ENCODE results near the gene ZNF789.

The ZNF789 gene

GRCh38 chr7:99521399-99521798, 48.7 kb downstream of the ZNF789 start:
- TF ChIP-seq, protein P1, sequence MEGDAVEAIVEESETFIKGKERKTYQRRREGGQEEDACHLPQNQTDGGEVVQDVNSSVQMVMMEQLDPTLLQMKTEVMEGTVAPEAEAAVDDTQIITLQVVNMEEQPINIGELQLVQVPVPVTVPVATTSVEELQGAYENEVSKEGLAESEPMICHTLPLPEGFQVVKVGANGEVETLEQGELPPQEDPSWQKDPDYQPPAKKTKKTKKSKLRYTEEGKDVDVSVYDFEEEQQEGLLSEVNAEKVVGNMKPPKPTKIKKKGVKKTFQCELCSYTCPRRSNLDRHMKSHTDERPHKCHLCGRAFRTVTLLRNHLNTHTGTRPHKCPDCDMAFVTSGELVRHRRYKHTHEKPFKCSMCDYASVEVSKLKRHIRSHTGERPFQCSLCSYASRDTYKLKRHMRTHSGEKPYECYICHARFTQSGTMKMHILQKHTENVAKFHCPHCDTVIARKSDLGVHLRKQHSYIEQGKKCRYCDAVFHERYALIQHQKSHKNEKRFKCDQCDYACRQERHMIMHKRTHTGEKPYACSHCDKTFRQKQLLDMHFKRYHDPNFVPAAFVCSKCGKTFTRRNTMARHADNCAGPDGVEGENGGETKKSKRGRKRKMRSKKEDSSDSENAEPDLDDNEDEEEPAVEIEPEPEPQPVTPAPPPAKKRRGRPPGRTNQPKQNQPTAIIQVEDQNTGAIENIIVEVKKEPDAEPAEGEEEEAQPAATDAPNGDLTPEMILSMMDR (IDR thresholded peaks at IDR 0.05; ENCODE audit: low read depth, low read length): no peak
- Histone ChIP-seq H3K27ac (no peak overlapping the region), H3K9me3 (ENCODE audit: severe bottlenecking) (no peaks in the 10 kb centered on the region), H3K4me3 (ENCODE audit: low read depth, low read length) (no peak overlapping the region), H3K36me3 (peaks cover 32% of the 10 kb centered on the region), H3K27me3 (ENCODE audit: insufficient read depth, low read depth, severe bottlenecking) (no peaks in the 10 kb centered on the region)
- no peak for DNase-seq

GRCh38 chr7:99525713-99526440, 53.2 kb downstream of the ZNF789 start:
- TF ChIP-seq, protein P1 (IDR thresholded peaks at IDR 0.05; ENCODE audit: low read depth, low read length): peak; percentile 55; the same call in 1 of the 2 replicates
- no peak overlapping the region for H3K27ac ChIP-seq

DNA sequence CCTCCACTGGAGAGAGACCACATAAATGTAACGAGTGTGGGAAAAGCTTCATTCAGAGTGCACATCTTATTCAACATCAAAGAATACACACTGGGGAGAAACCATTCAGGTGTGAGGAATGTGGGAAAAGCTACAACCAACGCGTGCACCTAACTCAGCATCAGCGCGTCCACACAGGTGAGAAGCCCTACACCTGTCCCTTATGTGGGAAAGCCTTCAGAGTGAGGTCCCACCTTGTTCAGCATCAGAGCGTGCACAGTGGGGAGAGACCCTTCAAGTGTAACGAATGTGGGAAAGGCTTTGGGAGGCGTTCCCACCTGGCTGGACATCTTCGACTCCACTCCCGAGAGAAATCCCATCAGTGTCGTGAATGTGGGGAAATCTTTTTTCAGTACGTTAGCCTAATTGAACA, 58.7 kb downstream of the ZNF789 start:
- H3K4me3 ChIP-seq (ENCODE audit: low read depth, low read length): no peak overlapping the region
- H3K9me3 ChIP-seq (ENCODE audit: severe bottlenecking): peaks cover 11% of the 10 kb centered on the region
- H3K27me3 ChIP-seq (ENCODE audit: insufficient read depth, low read depth, severe bottlenecking): no peaks in the 10 kb centered on the region
- TF ChIP-seq, protein P1 (IDR thresholded peaks at IDR 0.05; ENCODE audit: low read depth, low read length): no peak
- no peak for DNase-seq
- peaks cover 60% of the 10 kb centered on the region for H3K36me3 ChIP-seq
- no peak overlapping the region for H3K27ac ChIP-seq

More at GRCh38 chr7:99525713-99526440, 53.2 kb downstream of the ZNF789 start:
- Histone ChIP-seq H3K4me3 (ENCODE audit: low read depth, low read length) (no peak overlapping the region), H3K9me3 (ENCODE audit: severe bottlenecking) (peaks cover 3% of the 10 kb centered on the region), H3K36me3 (peaks cover 43% of the 10 kb centered on the region), H3K27me3 (ENCODE audit: insufficient read depth, low read depth, severe bottlenecking) (no peaks in the 10 kb centered on the region)
- peak; percentile 33 for DNase-seq

- peaks cover 34% of the 10 kb centered on the region for H3K36me3 ChIP-seq
- H3K27ac ChIP-seq: no peak overlapping the region
- TF ChIP-seq, protein P1 (IDR thresholded peaks at IDR 0.05; ENCODE audit: low read depth, low read length): no peak
- H3K9me3 ChIP-seq (ENCODE audit: severe bottlenecking): peaks cover 17% of the 10 kb centered on the region
- DNase-seq: no peak
- no peaks in the 10 kb centered on the region for H3K27me3 ChIP-seq (ENCODE audit: insufficient read depth, low read depth, severe bottlenecking)
- no peak overlapping the region for H3K4me3 ChIP-seq (ENCODE audit: low read depth, low read length)
Measured at GRCh38 chr7:99535667-99536066, 63.0 kb downstream of the ZNF789 start.
